Inferior parietal cortex (tissue), 1 donor: Measurements from ENCODE around the gene ATL2.
"Not testable (repeated sequence)": the region's sequence is repeated elsewhere in the genome, so short reads cannot be mapped to it uniquely, and the experiment has no call there.

Experiments used
- DNase-seq: peaks from one replicate; pipeline ENCODE4 v3.0.0-alpha.2; 2016; ENCODE audit errors: extremely low spot score

Gene ATL2

DNA sequence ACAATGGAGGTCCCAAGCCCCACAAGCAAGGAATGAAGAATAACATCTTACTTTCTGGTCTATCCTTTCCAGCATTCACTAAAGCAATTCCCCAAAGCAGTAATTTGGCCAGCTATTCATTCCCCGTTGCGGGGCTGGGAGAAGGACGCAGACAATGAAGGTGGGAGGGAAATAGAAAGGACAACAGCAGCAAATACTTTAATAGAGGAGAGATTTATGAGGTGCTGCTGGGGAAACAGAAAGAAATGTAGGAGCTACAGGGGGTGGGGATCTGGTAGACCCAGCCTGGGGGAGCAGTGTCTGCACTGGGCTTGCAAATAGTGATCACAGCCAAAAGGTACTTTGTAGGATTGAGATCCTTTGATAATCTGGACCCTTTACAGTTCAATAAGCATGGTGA is 13.9 kb upstream of the ATL2 start:
- no peak for DNase-seq

DNA sequence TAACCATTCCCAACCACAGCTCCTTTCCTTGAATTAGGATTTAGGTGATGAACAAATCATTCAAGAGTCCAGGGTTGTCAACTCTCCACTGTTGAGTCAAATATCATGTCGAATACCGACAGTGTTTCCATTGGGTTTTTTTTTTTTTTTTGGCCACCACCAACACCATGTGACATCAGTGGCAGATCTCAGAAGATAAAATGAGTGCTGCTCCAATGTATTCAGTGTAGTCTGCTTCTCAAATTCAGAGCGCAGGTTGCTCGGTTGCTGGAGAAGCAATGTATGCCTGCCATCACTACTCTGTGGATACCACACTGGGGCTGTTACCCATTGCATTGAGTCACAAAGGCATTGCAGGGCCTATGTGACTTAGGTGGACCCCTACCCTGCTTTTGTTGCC is 10.8 kb upstream of the ATL2 start:
- DNase-seq = no peak

DNA sequence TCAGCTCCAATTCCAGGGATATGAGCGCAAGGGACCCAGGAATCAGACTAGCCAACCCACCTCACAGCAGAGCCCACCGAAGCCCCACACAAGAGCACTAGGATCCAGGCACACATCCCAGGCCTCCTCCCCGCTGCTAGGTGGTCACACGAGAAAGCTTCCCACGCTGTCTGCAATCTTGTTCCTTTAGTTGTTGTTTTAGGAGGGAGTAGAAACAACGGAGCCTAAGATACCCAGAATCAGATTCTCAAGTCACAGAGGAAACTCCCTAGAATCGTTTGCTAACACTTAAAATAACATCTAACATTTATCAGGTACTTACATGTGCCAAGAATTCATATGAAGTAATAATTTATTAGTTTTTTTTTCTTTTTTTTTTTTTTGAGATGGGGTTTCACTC is 9.7 kb upstream of the ATL2 start:
- DNase-seq = no peak

DNA sequence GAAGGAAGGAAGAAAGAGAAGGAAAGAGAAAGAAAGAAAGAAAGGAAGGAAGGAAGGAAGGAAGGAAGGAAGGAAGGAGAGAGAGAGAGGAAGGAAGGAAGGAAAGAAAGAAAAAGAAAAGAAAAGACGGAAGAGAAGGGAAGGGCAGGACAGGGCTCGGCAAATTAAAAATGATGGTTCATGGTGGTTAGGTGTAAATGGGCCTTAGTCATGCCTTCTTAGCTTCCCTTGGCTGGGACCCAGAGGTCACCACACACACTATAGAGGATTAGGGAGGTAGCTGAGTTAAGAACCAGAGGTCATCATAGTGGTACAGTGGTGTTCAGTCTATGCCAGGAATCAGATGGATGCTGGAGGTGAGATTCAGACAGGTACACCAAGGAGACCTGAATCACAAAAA is 9.3 kb upstream of the ATL2 start:
- DNase-seq = no peak

DNA sequence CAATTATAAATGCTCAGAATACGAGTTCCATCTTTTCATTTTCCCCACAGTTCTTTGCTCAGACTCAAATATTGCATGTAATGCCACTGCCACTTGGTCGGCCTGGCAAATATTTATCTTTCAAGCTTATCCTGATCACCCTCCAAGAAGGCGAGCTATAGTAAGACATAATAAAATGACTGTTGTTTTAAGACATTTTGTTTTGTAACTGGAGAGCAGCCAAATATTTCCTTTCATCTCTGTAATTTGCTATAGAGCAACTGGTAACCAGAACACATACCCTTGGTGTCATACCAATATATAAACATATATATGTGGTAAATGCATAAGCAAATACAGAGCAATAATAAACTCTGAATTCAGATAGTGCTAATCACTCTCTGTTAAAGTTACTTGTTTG is 7.3 kb upstream of the ATL2 start:
- no peak for DNase-seq

DNA sequence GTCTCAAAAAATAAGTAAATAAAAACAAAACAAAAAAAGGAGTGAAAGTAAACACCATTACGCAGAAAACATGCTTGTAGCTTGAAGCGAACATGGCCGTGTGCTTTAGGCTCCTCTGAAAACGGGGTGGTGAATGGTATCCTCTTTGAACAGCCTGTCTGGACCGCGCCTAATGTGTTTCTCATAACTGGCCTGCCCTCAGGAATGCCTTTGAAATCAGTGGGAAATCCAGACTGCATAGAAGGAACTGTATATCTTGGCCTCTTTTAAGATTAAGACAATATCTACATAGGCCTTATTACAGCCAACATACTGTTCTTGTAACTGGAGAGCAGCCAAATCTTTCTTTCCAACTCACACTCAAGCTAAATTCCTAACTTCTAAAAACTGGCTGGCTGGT is 6.7 kb upstream of the ATL2 start:
- DNase-seq = not testable (repeated sequence)

DNA sequence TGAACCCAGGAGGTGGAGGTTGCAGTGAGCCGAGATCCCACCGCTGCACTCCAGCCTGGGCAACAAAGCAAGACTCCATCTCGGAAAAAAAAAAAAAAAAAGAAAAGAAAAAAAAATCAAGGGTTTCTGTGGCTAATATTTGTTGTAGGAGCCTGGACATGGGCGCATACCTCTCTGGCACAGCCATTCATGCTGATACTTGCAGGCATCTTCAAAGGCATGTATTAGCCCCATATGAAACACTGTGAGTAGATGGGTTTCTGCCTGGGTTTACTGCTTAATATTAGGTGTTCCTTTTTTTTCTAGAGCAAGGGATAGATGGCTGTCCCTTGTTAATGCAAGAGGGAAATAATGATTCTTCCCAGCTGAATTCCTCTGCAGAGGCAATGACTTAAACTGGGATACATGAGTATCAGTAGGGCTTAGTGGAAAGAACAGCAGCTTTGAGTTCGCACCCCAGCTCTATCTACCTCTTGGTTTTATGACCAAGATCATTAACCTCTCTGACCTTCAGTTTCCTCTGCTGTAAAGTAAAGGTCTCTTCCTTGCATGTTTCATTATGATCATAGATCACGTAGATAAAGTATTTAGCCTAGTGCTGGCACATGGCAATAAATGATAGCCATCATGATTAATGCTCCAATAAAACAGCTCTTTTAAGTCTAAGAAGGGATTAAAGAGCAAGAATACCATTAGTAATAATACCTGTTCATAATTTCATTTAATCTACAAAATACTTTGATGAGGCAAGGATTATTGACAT is 4.5 kb upstream of the ATL2 start:
- DNase-seq = no peak

DNA sequence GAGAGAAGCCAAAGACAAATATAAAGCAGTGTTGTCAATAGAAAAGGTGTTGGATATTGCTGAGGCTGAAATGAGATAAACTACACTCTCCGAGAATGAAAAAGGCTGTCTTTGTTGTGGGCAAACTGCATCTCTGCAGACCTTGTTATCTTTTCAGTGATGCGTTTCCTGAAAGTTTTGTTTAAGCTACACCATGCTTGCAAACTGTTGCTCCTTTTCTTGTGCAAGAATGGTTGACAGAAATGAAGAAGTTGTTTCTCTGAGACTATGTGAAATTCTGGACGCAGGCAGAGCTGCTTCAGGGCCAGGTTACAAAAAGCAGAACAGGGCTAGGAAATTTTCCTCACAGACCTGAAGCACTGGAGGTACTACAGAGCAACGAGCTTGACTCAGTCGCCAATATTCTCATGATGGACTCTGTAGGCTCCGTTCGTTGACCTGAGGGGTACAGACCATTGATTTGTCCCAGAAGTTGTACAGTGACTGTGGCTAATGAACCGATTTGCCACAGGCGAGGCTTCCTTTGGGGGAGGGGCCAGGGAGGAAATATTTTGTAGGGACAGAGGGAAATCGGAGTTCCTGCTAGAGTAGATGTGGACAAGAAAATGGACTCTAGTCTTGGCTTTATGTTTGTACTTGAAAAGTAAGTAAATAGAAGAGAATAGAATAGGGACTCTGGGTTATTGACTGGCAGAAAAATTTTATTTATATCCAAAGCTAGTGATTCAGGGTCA is 3.5 kb upstream of the ATL2 start:
- no peak for DNase-seq

DNA sequence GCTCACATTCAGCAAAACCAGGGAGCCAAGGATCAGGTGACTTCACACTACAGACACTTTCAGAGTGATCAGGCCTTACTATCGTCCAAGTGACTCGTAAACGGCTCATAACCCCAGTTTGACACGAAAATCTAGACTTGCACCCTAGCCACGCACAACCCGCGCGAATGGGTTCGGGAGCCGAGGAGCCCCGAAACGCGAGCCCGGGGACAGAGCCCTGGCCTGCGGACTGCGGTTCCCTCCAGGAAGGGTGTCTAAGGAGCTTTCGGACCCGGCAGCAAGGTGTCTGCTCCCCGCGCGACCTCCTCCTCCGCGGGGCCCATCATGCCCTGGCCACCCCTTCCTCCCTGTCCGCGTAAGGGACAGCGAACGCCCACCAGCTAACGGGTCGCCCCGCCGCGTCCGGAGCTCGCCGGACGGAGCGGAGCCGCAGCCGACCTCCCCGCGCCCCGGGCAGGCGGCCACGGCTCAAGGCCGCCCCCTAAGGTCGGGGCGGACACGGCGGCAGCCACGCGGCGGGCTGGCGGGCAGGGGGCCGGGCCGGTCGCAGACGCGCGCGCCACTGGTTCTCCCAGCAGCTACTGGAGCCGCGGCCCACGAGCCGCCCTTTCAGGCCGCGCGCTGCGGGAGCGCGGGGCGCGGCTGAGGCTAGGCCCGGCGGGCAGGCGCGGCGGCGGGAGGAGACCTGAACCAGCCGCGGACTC is 575 bp downstream of the ATL2 start:
- DNase-seq = peak; percentile 67

DNA sequence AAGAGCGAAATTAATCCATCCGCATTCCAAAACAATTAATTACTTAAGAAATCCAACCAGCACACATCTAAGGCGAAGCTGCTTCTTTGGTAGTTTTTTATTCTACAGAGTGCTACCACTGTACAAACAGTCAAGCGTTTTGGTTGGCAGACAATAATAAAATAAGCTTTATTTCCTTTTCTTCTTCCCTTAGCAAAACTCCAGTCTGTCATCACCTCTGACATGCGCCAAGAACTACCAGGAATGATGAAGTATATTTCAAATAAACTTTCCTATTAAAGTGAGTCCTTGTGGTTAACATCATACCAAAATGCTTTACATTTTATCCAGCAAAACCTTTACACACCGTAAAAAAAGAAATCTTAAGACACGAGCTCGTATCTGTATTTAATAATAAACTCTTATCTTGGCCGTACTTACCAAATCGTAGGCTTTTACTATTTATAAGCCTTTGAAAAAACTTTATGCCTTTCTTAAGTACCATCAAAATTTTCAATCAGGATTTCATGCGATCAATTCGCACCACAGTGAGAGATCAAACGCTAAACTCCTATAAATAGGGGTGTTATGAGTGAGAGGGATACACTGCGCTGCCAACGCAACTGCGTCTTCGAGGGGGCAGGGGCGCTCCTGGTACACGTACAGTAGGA is 1.3 kb downstream of the ATL2 start:
- DNase-seq = no peak

DNA sequence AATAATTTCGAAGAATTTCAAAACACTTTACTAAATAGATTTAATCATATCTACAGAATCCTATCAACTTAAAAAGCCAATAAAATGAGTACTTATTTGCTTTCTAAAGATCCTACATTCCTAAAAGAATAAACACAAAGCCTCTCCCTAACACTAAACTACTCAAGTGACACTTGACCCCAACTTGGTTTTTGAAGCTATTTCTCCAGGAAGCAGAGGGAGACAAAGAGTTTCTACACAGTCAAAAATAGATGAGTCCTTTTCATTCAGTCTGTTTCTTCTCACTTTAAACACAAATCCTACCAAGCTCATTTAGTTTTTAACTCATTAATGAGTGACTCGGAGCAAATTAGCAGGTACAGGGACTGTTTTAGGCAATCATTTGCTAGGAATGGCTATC is 2.1 kb downstream of the ATL2 start:
- DNase-seq = no peak

DNA sequence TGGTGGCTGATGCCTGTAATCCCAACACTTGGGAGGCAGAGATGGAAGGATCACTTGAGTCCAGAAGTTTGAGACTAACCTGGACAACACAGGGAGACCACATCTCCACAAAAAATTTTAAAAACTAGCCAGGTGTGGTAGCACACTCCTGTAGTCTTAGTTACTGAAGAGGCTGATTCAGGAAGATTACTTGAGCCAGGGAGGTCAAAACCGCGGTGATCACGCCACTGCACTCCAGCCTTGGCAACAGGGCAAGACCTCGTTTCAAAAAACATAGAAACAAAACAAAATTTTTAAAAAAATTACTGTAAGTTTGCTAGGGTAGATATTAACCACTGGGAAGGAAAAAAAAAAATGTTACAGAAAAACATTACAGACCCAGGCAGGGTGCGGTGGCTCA is 5.8 kb downstream of the ATL2 start:
- DNase-seq = no peak

DNA sequence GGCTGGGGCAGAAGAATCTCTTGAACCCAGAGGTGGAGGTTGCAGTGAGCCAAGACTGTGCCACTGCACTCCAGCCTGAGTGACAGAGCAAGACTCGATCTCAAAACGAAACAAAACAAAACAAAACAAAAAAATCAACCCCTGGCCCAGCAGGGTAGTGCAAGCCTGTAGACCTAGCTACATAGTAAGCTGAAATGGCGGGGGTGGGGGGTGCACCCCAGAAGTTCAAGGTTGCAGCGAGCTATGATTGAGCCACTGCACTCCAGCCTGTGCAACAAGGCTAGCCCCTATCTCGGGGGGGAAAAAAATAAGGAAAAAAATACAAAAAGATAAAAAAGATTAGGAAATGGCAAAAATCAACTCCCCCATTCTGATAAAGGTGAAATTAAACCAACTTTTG is 6.4 kb downstream of the ATL2 start:
- DNase-seq = no peak

DNA sequence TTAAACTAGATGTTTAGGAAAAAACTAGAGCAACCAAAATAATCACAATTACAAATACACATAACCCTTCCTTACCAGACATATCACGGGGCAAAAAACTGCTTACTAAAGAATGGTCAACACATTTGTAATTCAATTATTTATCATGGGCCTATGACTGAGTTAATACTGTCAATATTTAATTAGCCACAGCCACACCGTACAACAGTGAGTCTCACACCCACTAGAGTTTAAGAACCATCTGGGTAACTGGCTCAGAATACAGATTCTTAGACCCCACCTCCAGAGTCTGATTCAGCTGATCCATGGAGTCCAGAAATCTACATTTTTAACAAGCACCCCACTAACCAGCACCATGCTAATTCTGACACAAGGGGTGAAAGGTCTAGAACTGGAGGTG is 14.8 kb downstream of the ATL2 start:
- no peak for DNase-seq

DNA sequence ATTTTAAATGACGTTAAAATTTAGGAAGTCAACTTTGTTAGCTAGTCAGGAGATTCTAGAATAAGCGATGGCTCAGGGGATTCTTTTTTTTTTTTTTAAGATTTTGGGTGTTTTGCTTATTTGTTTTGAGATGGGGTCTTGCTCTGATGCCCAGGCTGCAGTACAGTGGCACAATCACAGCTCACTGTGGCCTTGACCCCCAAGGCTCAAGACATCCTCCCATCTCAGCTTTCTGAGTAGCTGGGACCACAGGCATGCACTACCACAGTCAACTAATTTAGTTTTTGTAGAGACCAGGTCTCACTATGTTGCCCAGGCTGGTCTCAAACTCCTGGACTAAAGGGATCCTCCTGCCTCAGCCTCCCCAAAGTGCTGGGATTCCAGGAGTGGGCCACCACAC is 16.9 kb downstream of the ATL2 start:
- DNase-seq = no peak

DNA sequence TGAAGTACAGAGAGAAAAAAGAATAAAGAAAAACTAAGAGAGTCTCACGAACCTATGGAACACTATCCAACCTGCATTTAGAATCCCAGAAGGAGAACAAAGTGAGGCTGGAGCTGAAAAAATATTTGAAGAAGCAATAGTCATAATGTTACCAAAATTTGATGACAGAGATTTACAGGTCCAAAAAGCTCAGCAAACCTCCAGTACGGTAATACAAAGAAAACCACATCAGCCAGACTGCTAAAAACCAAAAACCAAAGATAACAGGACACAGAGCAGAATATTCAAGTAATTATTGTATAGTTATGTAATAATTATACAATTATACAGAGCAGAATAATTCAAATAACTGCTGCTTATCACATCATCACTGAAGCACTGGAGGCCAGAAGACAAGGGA is 23.7 kb downstream of the ATL2 start:
- no peak for DNase-seq

DNA sequence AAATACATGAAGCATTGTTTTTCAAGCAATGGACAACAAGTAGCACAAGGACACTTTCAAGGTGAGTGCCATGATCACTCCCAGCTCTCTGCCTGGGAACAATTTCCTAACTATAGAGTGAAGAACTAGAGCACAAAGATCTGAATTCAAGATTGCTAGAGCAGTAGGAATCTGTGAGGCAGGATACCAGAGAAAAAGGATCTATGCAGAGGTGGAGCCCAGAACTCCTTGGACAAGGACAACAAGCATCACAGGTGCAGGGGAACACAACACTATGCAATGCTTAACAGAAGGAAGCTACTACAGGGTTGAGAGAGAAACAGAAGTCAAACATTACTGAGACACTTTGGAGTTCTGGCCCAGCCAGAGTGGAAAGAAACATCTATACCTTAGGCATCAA is 24.7 kb downstream of the ATL2 start:
- DNase-seq = no peak

DNA sequence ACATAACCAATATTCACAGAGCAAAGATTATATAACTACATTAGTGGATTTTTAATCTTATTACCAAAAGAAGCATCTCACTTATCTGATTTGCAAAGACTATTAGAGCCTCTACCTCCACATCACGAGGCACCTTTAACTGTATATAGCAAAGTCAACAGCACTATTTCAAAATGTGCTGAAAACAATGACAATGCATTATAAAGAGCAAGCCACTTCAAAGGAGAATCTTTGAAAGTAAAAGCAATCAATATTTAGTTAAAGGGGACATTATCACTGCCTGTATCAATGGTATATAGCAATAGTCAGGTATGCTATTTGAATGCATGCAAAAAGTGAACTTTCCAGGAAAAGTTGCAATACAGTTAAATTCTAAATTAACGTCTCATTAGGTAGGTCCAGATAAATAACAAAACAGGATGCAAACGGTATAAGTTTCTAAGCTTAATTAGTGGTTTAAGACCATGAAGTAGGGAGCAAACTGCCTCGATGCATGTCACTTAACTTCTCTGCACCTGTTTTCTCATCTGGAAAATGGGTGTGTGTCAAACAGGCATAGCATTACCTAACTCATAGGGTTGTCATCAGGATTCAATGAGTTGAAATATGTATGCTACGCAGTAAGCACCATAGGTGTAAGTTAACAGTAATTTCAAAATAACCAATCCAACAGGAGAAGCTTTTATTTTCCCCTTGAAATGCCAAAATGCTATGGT is 31.6 kb downstream of the ATL2 start:
- DNase-seq = no peak

DNA sequence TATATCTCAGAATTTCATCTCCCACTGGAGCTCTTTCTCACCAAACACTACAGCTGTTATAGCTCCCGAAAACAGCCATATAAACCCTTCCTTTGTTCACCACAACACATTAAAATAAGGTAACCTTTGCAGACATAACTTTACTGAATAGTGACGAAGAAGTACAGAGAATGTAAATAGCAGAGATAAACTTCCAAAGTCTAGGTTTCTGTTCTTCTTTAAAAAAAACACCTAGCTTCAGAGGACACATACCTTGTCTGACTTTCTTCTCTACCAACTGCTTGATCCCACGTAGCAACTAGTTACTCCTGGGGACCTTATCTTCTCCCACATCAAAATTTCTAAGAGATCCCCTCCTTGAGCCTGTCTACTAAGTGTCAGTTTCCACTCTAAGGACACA is 32.3 kb downstream of the ATL2 start:
- DNase-seq = no peak

DNA sequence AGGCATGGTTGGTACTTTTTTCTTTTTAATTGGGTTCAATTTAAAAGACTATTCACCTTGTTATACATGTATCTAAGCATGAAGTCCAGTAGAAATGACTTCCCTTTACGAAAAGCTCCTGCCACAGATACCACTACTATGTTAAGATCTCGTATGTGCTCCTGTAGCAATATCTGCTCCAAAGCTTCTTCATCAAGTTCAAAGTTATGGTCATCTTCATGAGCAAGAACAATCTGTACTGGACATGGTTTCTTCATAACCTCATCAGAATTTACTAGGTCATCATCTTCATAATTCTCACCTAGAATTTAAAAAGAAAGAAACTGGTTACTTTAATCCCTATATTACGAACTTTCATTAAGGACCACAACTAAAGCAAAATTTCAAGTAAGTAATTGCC is 33.9 kb downstream of the ATL2 start:
- no peak for DNase-seq

DNA sequence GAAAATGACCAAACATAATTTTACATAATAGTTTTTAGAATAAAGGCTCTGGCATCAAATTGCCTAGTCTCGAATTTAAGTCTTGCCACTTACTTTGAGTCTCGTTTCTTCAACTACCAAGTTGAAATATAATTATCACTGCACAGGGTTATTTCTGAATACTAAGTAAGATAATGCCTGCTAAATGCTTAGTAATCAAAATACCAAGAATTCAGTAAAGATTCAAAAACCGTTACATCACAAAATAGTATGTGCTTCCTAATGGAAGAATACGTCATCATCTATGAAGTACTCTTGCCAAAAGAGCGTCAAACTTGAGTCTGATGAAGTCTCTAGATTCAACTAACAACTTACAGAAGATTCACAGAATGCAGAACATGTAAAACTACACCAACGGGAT is 40.5 kb downstream of the ATL2 start:
- DNase-seq = no peak

DNA sequence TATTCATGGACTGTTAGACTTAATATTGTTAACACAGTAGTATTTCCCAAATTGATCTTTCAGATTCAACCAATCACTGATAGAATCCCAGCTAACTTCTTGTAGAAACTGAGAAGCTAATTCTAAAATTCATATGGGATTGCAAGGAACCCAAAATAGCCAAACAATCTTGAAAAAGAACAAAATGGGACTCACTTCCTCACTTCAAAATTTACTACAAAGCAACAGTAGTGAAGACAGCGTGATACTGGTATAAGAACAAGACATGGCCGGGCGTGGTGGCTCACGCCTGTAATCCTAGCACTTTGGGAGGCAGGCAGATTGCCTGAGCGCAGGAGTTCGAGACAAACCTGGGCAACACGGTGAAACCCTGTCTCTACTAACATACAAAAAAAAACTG is 46.3 kb downstream of the ATL2 start:
- DNase-seq = no peak
